Measurements from ENCODE around the gene DPH3. TPM values are rescaled to one million over a fixed set of nuclear protein-coding genes. Genes with fewer than 3 reads are reported as not detected.

DPH3 gene
- total RNA-seq, 1 experiment from 2014 or later = 27.8 TPM

GRCh38 chr3:16286161-16286560 lies 21.4 kb upstream of the DPH3 start:
- H3K36me3 Mint-ChIP-seq = peaks cover 16% of the 10 kb centered on the region
- H3K4me3 Mint-ChIP-seq = no peak overlapping the region
- H3K27me3 Mint-ChIP-seq (ENCODE audit: low read depth) = no peaks in the 10 kb centered on the region
- DNase-seq (ENCODE audit: low spot score) (no peak), ATAC-seq (no peak)
- POLR2A ChIA-PET = no interaction called here
- CTCF ChIA-PET = interaction anchor here (0.6 kb wide), 1 partner anchor 18 kb away, joined by 4 read pairs; no protein-coding TSS in a partner anchor
- no peaks in the 10 kb centered on the region for H3K4me1 Mint-ChIP-seq
- TF ChIP-seq E2F4 (CRISPR knock-in tag; IDR thresholded peaks at IDR 0.05; ENCODE audit: borderline replicate concordance, low read depth) (no peak), ELF4 (CRISPR knock-in tag; IDR thresholded peaks at IDR 0.05; ENCODE audit: low read depth) (no peak), OVOL2 (CRISPR knock-in tag; IDR thresholded peaks at IDR 0.05; ENCODE audit: borderline replicate concordance) (no peak), ERG (CRISPR knock-in tag; IDR thresholded peaks at IDR 0.05) (no peak), ZNF671 (CRISPR knock-in tag; IDR thresholded peaks at IDR 0.05) (no peak), CTCF (IDR thresholded peaks at IDR 0.05) (no peak), E2F5 (CRISPR knock-in tag; IDR thresholded peaks at IDR 0.05) (no peak), ZNF396 (CRISPR knock-in tag; IDR thresholded peaks at IDR 0.05; ENCODE audit: borderline replicate concordance) (no peak), ZNF512 (CRISPR knock-in tag; IDR thresholded peaks at IDR 0.05; ENCODE audit: borderline replicate concordance) (no peak), FOXK1 (CRISPR knock-in tag; IDR thresholded peaks at IDR 0.05) (no peak), ZNF281 (CRISPR knock-in tag; IDR thresholded peaks at IDR 0.05) (no peak), ZNF138 (CRISPR knock-in tag; conservative IDR thresholded peaks at IDR 0.05) (no peak), RORB (CRISPR knock-in tag; IDR thresholded peaks at IDR 0.05) (no peak), ATF3 (CRISPR knock-in tag; conservative IDR thresholded peaks at IDR 0.05) (no peak), PRRX2 (CRISPR knock-in tag; IDR thresholded peaks at IDR 0.05) (no peak), ZMAT4 (CRISPR knock-in tag; IDR thresholded peaks at IDR 0.05) (no peak), ZBTB21 (CRISPR knock-in tag; IDR thresholded peaks at IDR 0.05; ENCODE audit: borderline replicate concordance) (no peak), MYBL2 (CRISPR knock-in tag; IDR thresholded peaks at IDR 0.05) (no peak)
- no peaks in the 10 kb centered on the region for H3K9me3 Mint-ChIP-seq
- H3K27ac Mint-ChIP-seq = no peak overlapping the region
